ENCODE measurements around the gene BCL11A. TPM values are rescaled to one million over a fixed set of nuclear protein-coding genes. Genes with fewer than 3 reads are reported as not detected.

The BCL11A gene
- total and polyA plus RNA-seq, 4 donors, result 0.08 to 8.5 (median 0.47) TPM

- no peak for DNase-seq (ENCODE audit: low spot score)
- Histone ChIP-seq H3K27ac (ENCODE audit: low read depth in 1 of 2, low read length in 2 of 2) (no peak overlapping the region), H3K4me1 (ENCODE audit: control insufficient read depth in 4 of 4, insufficient read depth in 4 of 4, low read length in 3 of 4) (no peaks in the 10 kb centered on the region), H3K9ac (ENCODE audit: low read depth in 1 of 2, low read length in 2 of 2) (no peak overlapping the region), H3K4me3 (ENCODE audit: low read depth in 1 of 3, low read length in 3 of 3) (no peak overlapping the region), H3K9me3 (ENCODE audit: control insufficient read depth in 4 of 4, low read length in 3 of 4) (no peaks in the 10 kb centered on the region), H3K36me3 (ENCODE audit: control insufficient read depth in 4 of 4, insufficient read depth in 3 of 4, low read depth in 1 of 4, low read length in 3 of 4) (no peaks in the 10 kb centered on the region), H3K27me3 (ENCODE audit: control insufficient read depth in 4 of 4, insufficient read depth in 4 of 4, low read length in 3 of 4) (no peaks in the 10 kb centered on the region)
- TF ChIP-seq RAD21 (IDR thresholded peaks at IDR 0.05) (peak in 1 of 2 donors; percentile 19), CTCF (IDR thresholded peaks at IDR 0.05; ENCODE audit: low read depth, low read length, missing input control) (peak; percentile 37), ATF3 (IDR thresholded peaks at IDR 0.05) (no peak), HNF4A (conservative IDR thresholded peaks at IDR 0.05) (no peak)
- 77% methylated on average over 20 of the region's 20 CpGs for WGBS
Observed at GRCh38 chr2:60439219-60439974, 114.1 kb downstream of the BCL11A start.

- no peak overlapping the region for H3K9ac ChIP-seq (ENCODE audit: low read depth in 1 of 2, low read length in 2 of 2)
- WGBS, result 90% methylated on average over 6 of the region's 6 CpGs
- TF ChIP-seq CTCF (IDR thresholded peaks at IDR 0.05; ENCODE audit: low read depth, low read length, missing input control), result no peak
- no peak for TF ChIP-seq ATF3 (IDR thresholded peaks at IDR 0.05)
- TF ChIP-seq GABPA (IDR thresholded peaks at IDR 0.05 in 1 of 2, conservative IDR thresholded peaks at IDR 0.05 in 1 of 2), result no peak
- TF ChIP-seq MAX (IDR thresholded peaks at IDR 0.05), result no peak
- TF ChIP-seq ZBTB33 (IDR thresholded peaks at IDR 0.05), result no peak
- TF ChIP-seq SP1 (IDR thresholded peaks at IDR 0.05), result no peak
- TF ChIP-seq TAF1 (conservative IDR thresholded peaks at IDR 0.05), result no peak
- TF ChIP-seq RAD21 (IDR thresholded peaks at IDR 0.05), result no peak
- no peak for TF ChIP-seq FOXA1 (IDR thresholded peaks at IDR 0.05)
- H3K27ac ChIP-seq (ENCODE audit: low read depth in 1 of 2, low read length in 2 of 2), result no peak overlapping the region
- no peaks in the 10 kb centered on the region for H3K27me3 ChIP-seq (ENCODE audit: control insufficient read depth in 4 of 4, insufficient read depth in 4 of 4, low read length in 3 of 4)
- H3K4me1 ChIP-seq (ENCODE audit: control insufficient read depth in 4 of 4, insufficient read depth in 4 of 4, low read length in 3 of 4), result no peaks in the 10 kb centered on the region
- H3K9me3 ChIP-seq (ENCODE audit: control insufficient read depth in 4 of 4, low read length in 3 of 4), result no peaks in the 10 kb centered on the region
- no peaks in the 10 kb centered on the region for H3K36me3 ChIP-seq (ENCODE audit: control insufficient read depth in 4 of 4, insufficient read depth in 3 of 4, low read depth in 1 of 4, low read length in 3 of 4)
- DNase-seq (ENCODE audit: low spot score), result no peak
- no peak overlapping the region for H3K4me3 ChIP-seq (ENCODE audit: low read depth in 1 of 3, low read length in 3 of 3)
Observed at GRCh38 chr2:60438653-60439052, 114.8 kb downstream of the BCL11A start.

All from liver (tissue), 9 donors.